SK-N-SH (cell line): ENCODE data around the gene TGFBR3L. TPM values are rescaled to one million over a fixed set of nuclear protein-coding genes. Genes with fewer than 3 reads are reported as not detected.
"Not testable (repeated sequence)": the region's sequence is repeated elsewhere in the genome, so short reads cannot be mapped to it uniquely, and the experiment has no call there.

Experiments
- CTCF ChIA-PET: fragments of 300-600, 350-600 bp; formaldehyde crosslinking; extraction: SDS; loops from one replicate; lab custom pipeline; 2021; lab: Yijun Ruan, JAX
- POLR2A ChIA-PET: fragments of 350-600 bp; sonication (Branson Sonifier 250); formaldehyde crosslinking; extraction: SDS; loops from one replicate; lab custom pipeline; 2020; ENCODE audit warnings: antibody characterized with exemption, inconsistent platforms; lab: Yijun Ruan, JAX
- DNase-seq: peaks from one replicate; pipeline ENCODE4 v3.0.0; 2012
- H2AFZ ChIP-seq: fragments of 200-600 bp; sonication (generic); 2 replicates; pipeline ENCODE4 v1.8.1; 2016; ENCODE audit warnings: antibody characterized with exemption, mild to moderate bottlenecking, low read depth
- H3F3A ChIP-seq: fragments of 200-600 bp; sonication (generic); replicated peaks from 2 replicates; pipeline ENCODE3; 2016; ENCODE audit warnings: antibody characterized with exemption, mild to moderate bottlenecking; ENCODE audit not compliant: insufficient read depth
- H3K27ac ChIP-seq, 2 experiments: fragments of 200-500 bp in 1 of 2; fragments of 200-600 bp in 1 of 2; sonication (Bioruptor generic) in 1 of 2; sonication (generic), shearing (Covaris generic) in 1 of 2; 2 replicates each; pipeline versions ENCODE4 v1.5.1 to v1.6.1; 2014 to 2016; ENCODE audit warnings: low read depth in 2 of 2, inconsistent platforms in 1 of 2, low read length in 1 of 2, mild to moderate bottlenecking in 1 of 2, mixed read lengths in 1 of 2
- H3K27me3 ChIP-seq: fragments of 200-600 bp; sonication (generic), shearing (Covaris generic); 2 replicates; pipeline ENCODE4 v1.6.1; 2016; ENCODE audit warnings: mixed run types; ENCODE audit not compliant: insufficient read depth
- H3K36me3 ChIP-seq, 2 experiments: fragments of 200-500 bp in 1 of 2; fragments of 200-600 bp in 1 of 2; sonication (Bioruptor generic) in 1 of 2; sonication (generic) in 1 of 2; replicated peaks in 1 of 2; 2 replicates each; pipeline versions ENCODE3 to v1.5.1; 2014 to 2016; ENCODE audit warnings: low read length in 1 of 2, mild to moderate bottlenecking in 1 of 2; ENCODE audit not compliant: insufficient read depth in 2 of 2, control insufficient read depth in 1 of 2
- H3K4me1 ChIP-seq, 2 experiments: fragments of 200-500 bp in 1 of 2; fragments of 200-600 bp in 1 of 2; sonication (Bioruptor generic) in 1 of 2; sonication (generic), shearing (Covaris generic) in 1 of 2; 2 replicates each; pipeline versions ENCODE4 v1.5.1 to v1.6.1; 2014 to 2016; ENCODE audit warnings: low read depth in 1 of 2, low read length in 1 of 2, mixed run types in 1 of 2; ENCODE audit not compliant: insufficient read depth in 2 of 2, control insufficient read depth in 1 of 2
- H3K4me2 ChIP-seq: fragments of 200-600 bp; sonication (generic), shearing (Covaris generic); 2 replicates; pipeline ENCODE4 v1.6.1; 2017; ENCODE audit warnings: mixed run types
- H3K4me3 ChIP-seq, 2 experiments: fragments of 200-500 bp in 1 of 2; fragments of 200-600 bp in 1 of 2; sonication (Bioruptor generic) in 1 of 2; sonication (generic), shearing (Covaris generic) in 1 of 2; 2 replicates each; pipeline versions ENCODE4 v1.5.1 to v1.8.1; 2014 to 2016; ENCODE audit warnings: low read depth in 2 of 2, inconsistent platforms in 1 of 2, low read length in 1 of 2, mild to moderate bottlenecking in 1 of 2, mixed read lengths in 1 of 2, moderate library complexity in 1 of 2
- H3K79me2 ChIP-seq: fragments of 200-600 bp; sonication (generic); 2 replicates; pipeline ENCODE4 v1.8.1; 2017; ENCODE audit warnings: mild to moderate bottlenecking; ENCODE audit not compliant: insufficient read depth
- H3K9ac ChIP-seq: fragments of 200-600 bp; sonication (generic); 2 replicates; pipeline ENCODE4 v1.6.1; 2017; ENCODE audit warnings: mixed run types
- H3K9me2 ChIP-seq: fragments of 200-600 bp; sonication (generic); 2 replicates; pipeline ENCODE4 v1.6.1; 2017; ENCODE audit warnings: mixed run types
- H3K9me3 ChIP-seq: fragments of 200-600 bp; sonication (generic); 2 replicates; pipeline ENCODE4 v1.6.1; 2017; ENCODE audit warnings: mixed run types, mild to moderate bottlenecking, moderate library complexity
- H4K20me1 ChIP-seq: fragments of 200-600 bp; sonication (generic); 2 replicates; pipeline ENCODE4 v1.6.1; 2017; ENCODE audit warnings: mild to moderate bottlenecking, mixed run types; ENCODE audit not compliant: insufficient read depth
- CHD2 ChIP-seq: fragments of 150-350 bp; IDR thresholded peaks from 2 replicates; pipeline ENCODE4 v1.6.1; 2018; ENCODE audit warnings: low read length; ENCODE audit not compliant: partially characterized antibody
- FOSL2 ChIP-seq: IDR thresholded peaks from 2 replicates; pipeline ENCODE4 v1.4.0; 2012; ENCODE audit warnings: low read depth, mild to moderate bottlenecking, moderate library complexity, borderline replicate concordance
- MAX ChIP-seq: IDR thresholded peaks from 2 replicates; pipeline ENCODE4 v1.4.0; 2012; ENCODE audit warnings: low read depth
- MEF2A ChIP-seq: IDR thresholded peaks from 2 replicates; pipeline ENCODE4 v1.4.0; 2012; ENCODE audit warnings: low read depth, borderline replicate concordance
- MXI1 ChIP-seq: IDR thresholded peaks from 2 replicates; pipeline ENCODE4 v1.6.1; 2012; ENCODE audit warnings: mild to moderate bottlenecking, low read depth, low read length, improper control_type of control experiment
- NRF1 ChIP-seq: IDR thresholded peaks from 2 replicates; pipeline ENCODE4 v1.6.1; 2012; ENCODE audit warnings: low read depth, mild to moderate bottlenecking, low read length
- PBX3 ChIP-seq: IDR thresholded peaks from 2 replicates; pipeline ENCODE4; 2012
- RAD21 ChIP-seq: IDR thresholded peaks from 2 replicates; pipeline ENCODE4 v1.6.1; 2012; ENCODE audit warnings: mild to moderate bottlenecking, low read length
- RCOR1 ChIP-seq: fragments of 150-350 bp; IDR thresholded peaks from 2 replicates; pipeline ENCODE4 v1.6.1; 2017; ENCODE audit warnings: antibody characterized with exemption, low read length
- REST ChIP-seq: IDR thresholded peaks from 2 replicates; pipeline ENCODE4 v1.6.1; 2012; ENCODE audit warnings: mild to moderate bottlenecking, low read depth, low read length, moderate library complexity
- RFX5 ChIP-seq: IDR thresholded peaks from 2 replicates; pipeline ENCODE4 v1.6.1; 2012; ENCODE audit warnings: mild to moderate bottlenecking, improper control_type of control experiment, low read length
- RXRA ChIP-seq: IDR thresholded peaks from 2 replicates; pipeline ENCODE4 v1.4.0; 2012; ENCODE audit warnings: low read depth, mild to moderate bottlenecking, borderline replicate concordance
- SMC3 ChIP-seq: IDR thresholded peaks from 2 replicates; pipeline ENCODE4 v1.6.1; 2012; ENCODE audit warnings: low read depth, low read length, improper control_type of control experiment
- USF1 ChIP-seq: IDR thresholded peaks from 2 replicates; pipeline ENCODE4 v1.4.0; 2012; ENCODE audit warnings: low read depth, borderline replicate concordance
- YY1 ChIP-seq: IDR thresholded peaks from 2 replicates; pipeline ENCODE4 v1.4.0; 2012; ENCODE audit warnings: low read depth, mild to moderate bottlenecking
- WGBS: methylation state at CpG from one replicate; pipeline ENCODE4 v1.1.6; 2017; ENCODE audit warnings: low lambda C conversion rate; 5-methylcytosine and 5-hydroxymethylcytosine counted together
- polyA plus RNA-seq, 3 experiments: library from polyadenylated mRNA; depleted of rRNA; stranded (reverse); fragments of >200 nt; gene quantifications; 2 replicates each; pipeline ENCODE4 v1.2.3, GENCODE V29; 2012

TGFBR3L gene
- polyA plus RNA-seq, 1 of the 3 experiments (the other 2 are of a cell fraction) = 0.87 TPM

- TF ChIP-seq USF1 = no peak
- no peak for TF ChIP-seq SMC3
- TF ChIP-seq MEF2A = no peak
- TF ChIP-seq YY1 = no peak
- no peak for TF ChIP-seq RAD21
- no peak for TF ChIP-seq FOSL2
- no peak for TF ChIP-seq RFX5
- no peak for TF ChIP-seq RXRA
Measured at GRCh38 chr19:7959211-7959610, 44.6 kb downstream of the TGFBR3L start (continued).

- ChIA-PET CTCF (interaction anchor here (1.4 to 1.7 kb wide), 3 partner anchors 10 to 41 kb away, joined by 4 to 15 read pairs (median 11); no protein-coding TSS in a partner anchor), POLR2A (interaction anchor here (1.3 kb wide), 1 partner anchor 17 kb away, joined by 4 read pairs; the partner anchor contains the start of gene TIMM44)
- not testable (repeated sequence) for H3K27ac ChIP-seq, H3K9me3 ChIP-seq, H4K20me1 ChIP-seq, H3K4me2 ChIP-seq, H3K27me3 ChIP-seq, H2AFZ ChIP-seq, H3F3A ChIP-seq, H3K4me3 ChIP-seq, H3K4me1 ChIP-seq, H3K79me2 ChIP-seq, H3K9me2 ChIP-seq, H3K9ac ChIP-seq, DNase-seq
- H3K36me3 ChIP-seq = peaks cover 18 to 68% of the 10 kb centered on the region in 2 experiments
- 100% methylated on average over 2 of the region's 4 CpGs for WGBS
Measured at GRCh38 chr19:7961082-7961481, 46.5 kb downstream of the TGFBR3L start.

- no peak overlapping the region for H3K4me2 ChIP-seq
- ChIA-PET POLR2A (no interaction called here), CTCF (interaction anchor here (1.1 kb wide), 1 partner anchor 9 kb away, joined by 5 read pairs; no protein-coding TSS in a partner anchor)
Measured at GRCh38 chr19:7961920-7962626, 47.4 kb downstream of the TGFBR3L start.

More at GRCh38 chr19:7961920-7962626, 47.4 kb downstream of the TGFBR3L start:
- Histone ChIP-seq H3F3A (peaks cover 5% of the 10 kb centered on the region), H3K4me3 (no peak overlapping the region), H3K27me3 (no peaks in the 10 kb centered on the region), H2AFZ (no peak overlapping the region), H3K9ac (no peak overlapping the region), H4K20me1 (no peaks in the 10 kb centered on the region), H3K27ac (no peak overlapping the region), H3K4me1 (no peaks in the 10 kb centered on the region), H3K9me3 (no peaks in the 10 kb centered on the region), H3K36me3 (peaks cover 27 to 72% of the 10 kb centered on the region in 2 experiments), H3K9me2 (no peaks in the 10 kb centered on the region), H3K79me2 (no peaks in the 10 kb centered on the region)
- WGBS = 94% methylated on average over 13 of the region's 13 CpGs
- TF ChIP-seq REST (no peak), FOSL2 (no peak), RCOR1 (no peak), MAX (no peak), MXI1 (no peak), PBX3 (no peak), CHD2 (no peak), NRF1 (no peak)
- no peak for DNase-seq
